SK-N-SH (cell line): ENCODE measurements around the gene POLR2J. TPM values are rescaled to one million over a fixed set of nuclear protein-coding genes. Genes with fewer than 3 reads are reported as not detected.
"Not testable (repeated sequence)": the region's sequence is repeated elsewhere in the genome, so short reads cannot be mapped to it uniquely, and the experiment has no call there.

Experiments used
- CTCF ChIA-PET: fragments of 300-600, 350-600 bp; formaldehyde crosslinking; extraction: SDS; loops from one replicate; lab custom pipeline; 2021; lab: Yijun Ruan, JAX
- POLR2A ChIA-PET: fragments of 350-600 bp; sonication (Branson Sonifier 250); formaldehyde crosslinking; extraction: SDS; loops from one replicate; lab custom pipeline; 2020; ENCODE audit warnings: antibody characterized with exemption, inconsistent platforms; lab: Yijun Ruan, JAX
- DNase-seq: peaks from one replicate; pipeline ENCODE4 v3.0.0; 2012
- H2AFZ ChIP-seq: fragments of 200-600 bp; sonication (generic); 2 replicates; pipeline ENCODE4 v1.8.1; 2016; ENCODE audit warnings: antibody characterized with exemption, mild to moderate bottlenecking, low read depth
- H3F3A ChIP-seq: fragments of 200-600 bp; sonication (generic); replicated peaks from 2 replicates; pipeline ENCODE3; 2016; ENCODE audit warnings: antibody characterized with exemption, mild to moderate bottlenecking; ENCODE audit not compliant: insufficient read depth
- H3K27ac ChIP-seq, 2 experiments: fragments of 200-500 bp in 1 of 2; fragments of 200-600 bp in 1 of 2; sonication (Bioruptor generic) in 1 of 2; sonication (generic), shearing (Covaris generic) in 1 of 2; 2 replicates each; pipeline versions ENCODE4 v1.5.1 to v1.6.1; 2014 to 2016; ENCODE audit warnings: low read depth in 2 of 2, inconsistent platforms in 1 of 2, low read length in 1 of 2, mild to moderate bottlenecking in 1 of 2, mixed read lengths in 1 of 2
- H3K27me3 ChIP-seq: fragments of 200-600 bp; sonication (generic), shearing (Covaris generic); 2 replicates; pipeline ENCODE4 v1.6.1; 2016; ENCODE audit warnings: mixed run types; ENCODE audit not compliant: insufficient read depth
- H3K36me3 ChIP-seq, 2 experiments: fragments of 200-500 bp in 1 of 2; fragments of 200-600 bp in 1 of 2; sonication (Bioruptor generic) in 1 of 2; sonication (generic) in 1 of 2; replicated peaks in 1 of 2; 2 replicates each; pipeline versions ENCODE3 to v1.5.1; 2014 to 2016; ENCODE audit warnings: low read length in 1 of 2, mild to moderate bottlenecking in 1 of 2; ENCODE audit not compliant: insufficient read depth in 2 of 2, control insufficient read depth in 1 of 2
- H3K4me1 ChIP-seq, 2 experiments: fragments of 200-500 bp in 1 of 2; fragments of 200-600 bp in 1 of 2; sonication (Bioruptor generic) in 1 of 2; sonication (generic), shearing (Covaris generic) in 1 of 2; 2 replicates each; pipeline versions ENCODE4 v1.5.1 to v1.6.1; 2014 to 2016; ENCODE audit warnings: low read depth in 1 of 2, low read length in 1 of 2, mixed run types in 1 of 2; ENCODE audit not compliant: insufficient read depth in 2 of 2, control insufficient read depth in 1 of 2
- H3K4me2 ChIP-seq: fragments of 200-600 bp; sonication (generic), shearing (Covaris generic); 2 replicates; pipeline ENCODE4 v1.6.1; 2017; ENCODE audit warnings: mixed run types
- H3K4me3 ChIP-seq, 2 experiments: fragments of 200-500 bp in 1 of 2; fragments of 200-600 bp in 1 of 2; sonication (Bioruptor generic) in 1 of 2; sonication (generic), shearing (Covaris generic) in 1 of 2; 2 replicates each; pipeline versions ENCODE4 v1.5.1 to v1.8.1; 2014 to 2016; ENCODE audit warnings: low read depth in 2 of 2, inconsistent platforms in 1 of 2, low read length in 1 of 2, mild to moderate bottlenecking in 1 of 2, mixed read lengths in 1 of 2, moderate library complexity in 1 of 2
- H3K79me2 ChIP-seq: fragments of 200-600 bp; sonication (generic); 2 replicates; pipeline ENCODE4 v1.8.1; 2017; ENCODE audit warnings: mild to moderate bottlenecking; ENCODE audit not compliant: insufficient read depth
- H3K9ac ChIP-seq: fragments of 200-600 bp; sonication (generic); 2 replicates; pipeline ENCODE4 v1.6.1; 2017; ENCODE audit warnings: mixed run types
- H3K9me2 ChIP-seq: fragments of 200-600 bp; sonication (generic); 2 replicates; pipeline ENCODE4 v1.6.1; 2017; ENCODE audit warnings: mixed run types
- H3K9me3 ChIP-seq: fragments of 200-600 bp; sonication (generic); 2 replicates; pipeline ENCODE4 v1.6.1; 2017; ENCODE audit warnings: mixed run types, mild to moderate bottlenecking, moderate library complexity
- H4K20me1 ChIP-seq: fragments of 200-600 bp; sonication (generic); 2 replicates; pipeline ENCODE4 v1.6.1; 2017; ENCODE audit warnings: mild to moderate bottlenecking, mixed run types; ENCODE audit not compliant: insufficient read depth
- CTCF ChIP-seq: fragments of 200-600 bp; sonication (generic); IDR thresholded peaks from 2 replicates; pipeline ENCODE4 v1.6.1; 2017; ENCODE audit warnings: antibody characterized with exemption, mild to moderate bottlenecking, moderate library complexity
- POLR2AphosphoS5 ChIP-seq: IDR thresholded peaks from 2 replicates; pipeline ENCODE4 v1.6.1; 2012; ENCODE audit warnings: low read depth, low read length
- RAD21 ChIP-seq: IDR thresholded peaks from 2 replicates; pipeline ENCODE4 v1.6.1; 2012; ENCODE audit warnings: mild to moderate bottlenecking, low read length
- SMC3 ChIP-seq: IDR thresholded peaks from 2 replicates; pipeline ENCODE4 v1.6.1; 2012; ENCODE audit warnings: low read depth, low read length, improper control_type of control experiment
- WGBS: methylation state at CpG from one replicate; pipeline ENCODE4 v1.1.6; 2017; ENCODE audit warnings: low lambda C conversion rate; 5-methylcytosine and 5-hydroxymethylcytosine counted together
- polyA plus RNA-seq, 3 experiments: library from polyadenylated mRNA; depleted of rRNA; stranded (reverse); fragments of >200 nt; gene quantifications; 2 replicates each; pipeline ENCODE4 v1.2.3, GENCODE V29; 2012

Gene POLR2J
- polyA plus RNA-seq, 1 of the 3 experiments (the other 2 are of a cell fraction) = 299 TPM

GRCh38 chr7:102481962-102482361, 3.2 kb upstream of the POLR2J start:
- CTCF ChIA-PET, H3K4me2 ChIP-seq, H3K4me3 ChIP-seq, H3K4me1 ChIP-seq, H3K9me3 ChIP-seq, H3K36me3 ChIP-seq, H4K20me1 ChIP-seq, H3F3A ChIP-seq, H2AFZ ChIP-seq, DNase-seq, H3K79me2 ChIP-seq, H3K27ac ChIP-seq, H3K9ac ChIP-seq, H3K9me2 ChIP-seq, POLR2A ChIA-PET, H3K27me3 ChIP-seq: not testable (repeated sequence)
- WGBS = no CpG with 5 or more reads among the region's 10 CpGs

DNA sequence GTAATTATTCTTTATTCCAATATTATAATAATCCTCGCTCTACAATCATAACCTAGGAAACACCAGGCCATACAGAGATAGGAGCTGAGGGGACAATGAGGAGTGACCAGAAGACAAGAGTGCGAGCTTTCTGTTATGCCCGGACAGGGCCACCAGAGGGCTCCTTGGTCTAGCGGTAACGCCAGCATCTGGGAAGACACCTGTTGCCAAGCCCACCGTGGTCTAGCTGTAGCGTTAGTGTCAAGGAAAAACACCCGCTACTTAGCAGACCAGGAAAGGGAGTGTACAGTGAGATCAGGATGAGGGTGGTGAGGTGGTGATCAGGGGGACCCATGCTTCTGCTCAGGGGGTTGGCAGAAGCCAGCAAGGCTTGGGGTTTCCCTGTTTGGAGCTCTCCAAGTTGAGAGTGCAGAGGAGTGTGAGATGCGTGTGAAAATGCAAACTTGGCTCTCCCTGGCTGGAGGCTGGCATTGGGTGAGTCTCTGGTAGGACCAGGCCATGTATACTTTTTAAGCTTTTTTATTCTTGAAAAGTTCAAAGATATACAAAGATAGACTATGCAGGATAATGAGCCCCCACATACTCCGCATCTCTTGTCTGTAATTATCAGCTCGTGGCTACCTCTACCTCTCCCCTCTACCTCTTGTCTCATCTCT, 1.4 kb upstream of the POLR2J start:
- H3K27ac ChIP-seq, H2AFZ ChIP-seq, H3F3A ChIP-seq, H3K27me3 ChIP-seq, H3K36me3 ChIP-seq, H4K20me1 ChIP-seq, CTCF ChIA-PET, H3K79me2 ChIP-seq, H3K9me2 ChIP-seq, POLR2A ChIA-PET, H3K9me3 ChIP-seq, H3K9ac ChIP-seq, H3K4me3 ChIP-seq, H3K4me1 ChIP-seq, DNase-seq, H3K4me2 ChIP-seq: not testable (repeated sequence)
- WGBS = 3% methylated on average over 7 of the region's 11 CpGs
- peak; percentile 32 for TF ChIP-seq SMC3
- TF ChIP-seq RAD21 = peak; percentile 44
- TF ChIP-seq CTCF = peak; percentile 72

DNA sequence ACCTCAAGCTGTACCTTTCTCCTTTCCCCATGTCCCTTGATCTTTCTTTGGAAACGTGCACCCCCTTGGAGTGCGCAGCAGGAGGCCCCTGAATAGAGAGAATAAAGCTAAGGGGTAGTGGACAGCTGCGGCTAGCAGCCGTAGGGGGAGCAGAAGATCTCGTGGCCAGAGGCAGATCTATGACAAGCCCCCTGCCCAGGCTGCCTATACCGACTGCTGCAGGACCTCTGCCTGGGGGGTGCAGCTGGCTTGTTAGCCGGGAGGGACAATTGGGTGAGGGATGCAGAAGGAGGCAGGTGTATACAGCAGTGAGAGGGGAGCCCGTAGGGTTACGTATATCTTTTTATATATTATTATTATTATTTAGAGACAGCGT, 475 bp upstream of the POLR2J start:
- H3K4me3 ChIP-seq, H4K20me1 ChIP-seq, CTCF ChIA-PET, POLR2A ChIA-PET, H3K36me3 ChIP-seq, H3K79me2 ChIP-seq, H3F3A ChIP-seq, H3K9ac ChIP-seq, H3K9me3 ChIP-seq, H3K9me2 ChIP-seq, H2AFZ ChIP-seq, H3K4me1 ChIP-seq, H3K27me3 ChIP-seq, DNase-seq, H3K4me2 ChIP-seq: not testable (repeated sequence)
- peak; percentile 7; the same call in 1 of the 2 replicates for TF ChIP-seq POLR2AphosphoS5
- H3K27ac ChIP-seq = peak overlapping the region in 1 of 2 experiments; percentile 67; a peak in 2 of 4 replicates
- WGBS = 34% methylated on average over 4 of the region's 10 CpGs
